Skeletal muscle cell (primary cell): ENCODE measurements around the gene FASN.
"Not testable (repeated sequence)": the region's sequence is repeated elsewhere in the genome, so short reads cannot be mapped to it uniquely, and the experiment has no call there.

Source experiments
- DNase-seq: peaks from one replicate; pipeline ENCODE4 v3.0.0-alpha.2; 2010; ENCODE audit warnings: low read depth
- H3K4me3 ChIP-seq: 2 replicates; pipeline ENCODE4 v1.5.1; 2011; ENCODE audit warnings: low read depth, mild to moderate bottlenecking, control low read depth, low read length, moderate library complexity

The FASN gene

DNA sequence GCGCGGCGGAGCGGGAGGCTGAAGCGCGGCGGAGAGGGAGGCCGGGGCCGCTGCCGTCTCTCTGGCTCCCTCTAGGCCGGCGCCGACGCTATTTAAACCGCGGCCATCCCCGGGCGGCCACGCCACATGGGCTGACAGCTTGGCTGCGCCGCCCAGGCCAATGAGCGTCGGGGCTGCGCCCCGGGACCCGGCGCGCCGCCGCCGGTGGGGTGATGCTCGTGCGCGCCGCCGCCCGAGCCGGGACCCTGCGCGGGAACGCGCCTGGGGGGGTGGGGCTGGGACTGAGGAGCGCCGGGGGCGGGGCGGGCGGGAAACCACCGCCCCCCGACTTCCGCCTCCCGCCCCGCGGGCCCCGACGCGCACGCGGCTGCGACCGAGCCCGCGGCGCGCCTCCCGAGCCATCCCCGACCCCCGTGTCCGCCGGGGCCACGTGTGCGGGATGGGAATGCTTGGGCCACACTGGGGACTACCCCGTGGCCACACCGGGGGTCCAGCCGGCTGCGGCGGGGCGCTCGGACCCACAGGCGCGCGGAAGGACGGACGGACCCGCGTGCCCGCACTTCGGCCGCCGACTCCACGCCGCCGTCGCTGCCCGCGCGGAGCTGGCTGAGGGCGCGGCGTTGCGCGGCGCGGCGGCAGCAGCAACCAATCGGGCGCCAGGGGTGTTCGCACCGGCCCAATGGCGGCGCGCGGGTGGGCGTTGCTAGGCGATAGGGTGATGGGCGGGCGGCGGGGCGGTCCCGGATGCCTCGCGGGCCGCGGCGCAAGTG lies at the start of gene FASN:
TSS of gene FASN (minus strand) at position 68 of the 770 bp plus-strand sequence. CDS start 1,791 bp downstream, outside the sequence.
- DNase-seq, result peak; percentile 85

GRCh38 chr17:82146663-82147654 lies 48.9 kb upstream of the FASN start:
- DNase-seq, result no peak
- H3K4me3 ChIP-seq, result no peak overlapping the region

More for the DNA sequence above, at the start of gene FASN:
- peak within 1 kb of the TSS; percentile 83 for H3K4me3 ChIP-seq

DNA sequence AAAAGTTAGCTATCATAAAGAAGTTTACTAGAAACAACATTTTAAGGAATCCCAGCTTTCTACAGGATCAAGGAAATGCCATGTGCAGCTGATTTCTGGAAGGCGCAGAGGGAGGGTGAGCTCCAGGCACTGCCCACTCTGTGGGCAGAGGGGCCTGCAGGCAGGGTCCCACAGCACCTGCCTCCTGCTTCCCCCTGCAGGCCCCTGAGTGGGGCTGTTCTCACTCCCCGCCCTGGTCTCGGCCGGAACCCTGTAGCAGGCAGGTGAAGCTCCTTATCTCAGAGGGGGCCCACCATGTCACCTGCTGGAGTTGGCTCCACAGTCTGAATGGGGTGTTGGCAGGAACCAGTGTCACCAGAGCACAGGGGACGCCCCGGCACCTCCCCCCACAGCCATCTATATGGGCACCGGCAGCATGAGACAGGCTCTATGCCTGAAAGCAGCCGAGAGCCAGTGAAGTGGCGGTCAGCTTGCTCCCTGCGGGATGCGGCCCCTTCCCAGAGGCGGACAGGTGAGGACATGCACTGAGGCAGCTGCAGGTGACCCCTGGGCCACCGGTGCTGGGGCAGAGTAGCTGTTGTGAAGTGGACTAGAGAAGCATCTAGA lies 47.6 kb upstream of the FASN start:
- no peak for DNase-seq
- no peak overlapping the region for H3K4me3 ChIP-seq

DNA sequence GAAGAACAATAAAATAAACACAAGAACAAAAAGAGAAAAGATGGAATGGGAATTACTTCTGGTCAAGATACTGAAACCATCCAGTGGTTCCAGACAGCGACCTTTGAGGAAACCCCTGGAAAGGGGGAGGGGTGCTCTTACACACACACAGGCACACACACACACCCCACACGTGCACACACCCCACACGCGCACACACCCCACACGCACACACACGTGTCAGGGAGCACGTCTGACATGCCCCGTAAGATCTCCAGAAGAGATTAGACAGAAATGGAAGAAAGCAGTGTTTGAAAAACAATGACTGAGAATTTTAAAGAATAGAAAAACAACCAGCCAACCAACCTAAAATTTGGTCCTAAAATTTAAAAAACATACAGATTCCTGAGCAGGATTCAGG lies 45.3 kb upstream of the FASN start:
- no peak overlapping the region for H3K4me3 ChIP-seq
- DNase-seq, result no peak

GRCh38 chr17:82139961-82140360 lies 41.9 kb upstream of the FASN start:
- H3K4me3 ChIP-seq, DNase-seq: not testable (repeated sequence)

GRCh38 chr17:82138511-82138992 lies 40.5 kb upstream of the FASN start:
- no peak for DNase-seq
- H3K4me3 ChIP-seq, result no peak overlapping the region

GRCh38 chr17:82134101-82134500 lies 36.1 kb upstream of the FASN start:
- H3K4me3 ChIP-seq, result no peak overlapping the region
- DNase-seq, result peak; percentile 72

DNA sequence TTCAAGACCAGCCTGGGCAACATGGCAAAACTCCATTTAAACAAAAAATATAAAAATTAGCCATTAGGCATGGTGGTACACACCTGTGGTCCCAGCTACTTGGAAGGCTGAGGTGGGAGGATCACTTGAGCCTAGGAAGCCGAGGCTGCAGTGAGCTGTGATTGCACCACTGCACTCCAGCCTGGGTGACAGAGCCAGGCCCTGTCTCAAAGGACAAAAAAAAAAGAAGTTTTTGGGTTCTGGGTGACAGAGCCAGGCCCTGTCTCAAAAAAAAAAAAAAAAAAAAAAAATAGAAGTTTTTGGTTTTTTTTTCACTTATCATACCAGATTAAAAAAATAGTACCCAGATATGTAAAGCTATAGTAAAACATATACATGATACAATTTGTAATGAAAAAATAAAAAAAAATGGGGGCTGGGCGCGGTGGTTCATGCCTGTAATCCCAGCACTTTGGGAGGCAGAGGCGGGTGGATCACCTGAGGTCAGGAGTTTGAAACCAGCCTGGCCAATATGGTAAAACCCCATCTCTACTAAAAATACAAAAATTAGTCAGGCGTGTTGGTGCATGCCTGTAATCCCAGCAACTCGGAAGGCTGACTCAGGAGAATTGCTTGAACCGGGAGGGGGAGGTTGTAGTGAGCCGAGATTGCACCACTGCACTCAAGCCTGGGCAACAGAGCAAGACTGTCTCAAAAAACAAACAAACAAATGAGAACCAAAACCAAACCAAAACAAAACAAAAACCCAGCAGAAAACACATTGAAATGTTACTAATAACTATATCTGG lies 35.3 kb upstream of the FASN start:
- peak; percentile 38 for DNase-seq
- not testable (repeated sequence) for H3K4me3 ChIP-seq

- DNase-seq, result no peak
- no peak overlapping the region for H3K4me3 ChIP-seq
These were observed 31.1 kb upstream of the FASN start for GRCh38 chr17:82129095-82129494.

- H3K4me3 ChIP-seq, result no peak overlapping the region
- DNase-seq, result no peak
These were observed 30.3 kb upstream of the FASN start for GRCh38 chr17:82128287-82128686.

- H3K4me3 ChIP-seq, result no peak overlapping the region
- DNase-seq, result no peak
These were observed 29.7 kb upstream of the FASN start for GRCh38 chr17:82127704-82128103.

DNA sequence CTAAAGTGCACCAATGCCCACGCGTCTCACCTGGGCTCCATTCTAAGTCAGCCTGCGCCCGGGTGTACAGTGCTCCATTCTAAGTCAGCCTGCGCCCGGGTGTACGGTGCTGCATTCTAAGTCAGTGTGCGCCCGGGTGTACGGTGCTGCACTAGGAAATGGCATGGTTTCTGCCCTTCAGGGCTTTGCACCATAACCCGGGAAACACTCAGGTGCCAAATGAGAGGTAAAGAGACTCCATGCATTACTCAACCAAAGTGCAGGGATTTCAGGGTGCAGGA lies 29.2 kb upstream of the FASN start:
- no peak overlapping the region for H3K4me3 ChIP-seq
- DNase-seq, result no peak

GRCh38 chr17:82126556-82127314 lies 28.7 kb upstream of the FASN start:
- no peak for DNase-seq
- H3K4me3 ChIP-seq, result no peak overlapping the region

GRCh38 chr17:82124101-82124500 lies 26.1 kb upstream of the FASN start:
- DNase-seq, result no peak

DNA sequence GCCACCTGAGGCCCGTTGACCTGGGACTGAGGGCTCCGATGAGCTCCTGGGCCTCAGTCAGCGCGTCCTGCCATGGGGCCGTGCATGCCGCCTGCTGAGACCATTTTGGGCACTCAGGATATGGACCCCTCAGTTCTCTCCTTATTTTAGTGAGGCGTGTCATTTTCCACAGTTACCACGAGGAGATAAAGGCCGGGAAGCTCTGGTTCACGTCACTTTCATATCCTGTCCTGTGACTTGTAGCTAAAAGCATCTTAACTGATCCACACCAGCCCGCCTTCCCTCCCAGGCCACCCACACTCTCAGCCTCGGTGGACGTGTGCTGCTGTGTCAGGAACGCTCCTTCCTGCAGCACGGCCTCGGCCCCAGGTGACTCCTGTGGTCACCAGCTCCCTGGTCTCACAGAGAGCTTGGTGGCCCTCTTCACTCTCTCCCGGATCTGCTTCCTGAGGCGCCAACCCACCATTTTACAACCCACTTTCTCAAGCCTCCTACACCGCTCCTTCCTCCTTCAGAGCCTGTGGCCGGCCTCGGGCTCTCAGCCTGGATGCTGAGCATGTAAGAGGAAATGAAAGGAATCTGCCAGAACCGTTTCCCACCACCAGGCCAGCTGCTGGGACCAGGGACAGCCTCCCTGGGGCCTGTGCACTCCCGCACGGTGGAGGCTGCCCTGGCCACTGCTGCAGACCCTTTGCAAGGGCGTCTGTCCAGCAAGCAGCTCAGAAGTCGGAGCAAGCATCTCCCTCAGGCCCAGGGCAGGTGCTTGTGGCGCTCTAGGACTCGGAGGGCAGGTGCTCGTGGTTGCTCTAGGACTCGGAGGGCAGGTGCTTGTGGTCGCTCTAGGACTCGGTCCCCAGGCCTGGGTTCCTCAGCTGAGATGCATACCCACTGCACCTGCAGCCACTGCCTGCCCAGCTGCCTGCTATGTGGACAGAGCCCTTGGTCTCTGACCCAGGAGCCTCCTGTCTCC lies 23.9 kb upstream of the FASN start:
- no peak for DNase-seq
- no peak overlapping the region for H3K4me3 ChIP-seq

More at GRCh38 chr17:82124101-82124500, 26.1 kb upstream of the FASN start:
- H3K4me3 ChIP-seq, result no peak overlapping the region

- H3K4me3 ChIP-seq, result no peak overlapping the region
- no peak for DNase-seq
These were observed 23.2 kb upstream of the FASN start for GRCh38 chr17:82121246-82121645.

GRCh38 chr17:82120148-82120547 lies 22.1 kb upstream of the FASN start:
- DNase-seq, result no peak
- no peak overlapping the region for H3K4me3 ChIP-seq
